Fibroblast of pulmonary artery (primary cell): Measurements from ENCODE around the gene OLFML1.

Experiments
- DNase-seq: peaks from one replicate; pipeline ENCODE4 v3.0.0-alpha.2; 2010; ENCODE audit warnings: low read depth
- H3K4me3 ChIP-seq: replicated peaks from 2 replicates; pipeline ENCODE4 v1.5.1; 2011; ENCODE audit warnings: low read depth, mild to moderate bottlenecking, control low read depth, low read length, moderate library complexity
- CTCF ChIP-seq: IDR thresholded peaks from 2 replicates; pipeline ENCODE4 v1.5.1; 2011; ENCODE audit warnings: mild to moderate bottlenecking, control low read depth, low read length, inconsistent platforms; ENCODE audit errors: missing control alignments

OLFML1 gene

GRCh38 chr11:7451520-7451919 is 33.8 kb upstream of the OLFML1 start:
- DNase-seq, result no peak
- TF ChIP-seq CTCF, result no peak
- no peak overlapping the region for H3K4me3 ChIP-seq

GRCh38 chr11:7451952-7452494 is 33.3 kb upstream of the OLFML1 start:
- TF ChIP-seq CTCF, result no peak
- DNase-seq, result no peak
- H3K4me3 ChIP-seq, result no peak overlapping the region

- TF ChIP-seq CTCF, result no peak
- H3K4me3 ChIP-seq, result no peak overlapping the region
- no peak for DNase-seq
Measured at GRCh38 chr11:7454854-7455253, 30.5 kb upstream of the OLFML1 start.

- H3K4me3 ChIP-seq, result no peak overlapping the region
- DNase-seq, result no peak
- TF ChIP-seq CTCF, result no peak
Measured at GRCh38 chr11:7457211-7457610, 28.1 kb upstream of the OLFML1 start.

- DNase-seq, result no peak
- no peak overlapping the region for H3K4me3 ChIP-seq
- TF ChIP-seq CTCF, result no peak
Measured at GRCh38 chr11:7462706-7463105, 22.6 kb upstream of the OLFML1 start.

GRCh38 chr11:7467652-7468051 is 17.7 kb upstream of the OLFML1 start:
- TF ChIP-seq CTCF, result no peak
- DNase-seq, result no peak
- no peak overlapping the region for H3K4me3 ChIP-seq

- DNase-seq, result no peak
- no peak for TF ChIP-seq CTCF
- no peak overlapping the region for H3K4me3 ChIP-seq
Measured at GRCh38 chr11:7469351-7469865, 15.9 kb upstream of the OLFML1 start.
